H1 (cell line): ENCODE results near the gene ZC3H8.
A peak's percentile ranks its signal among the peaks of the same experiment; 100 is the strongest.

ENCODE experiments used
- BACH1 ChIP-seq: IDR thresholded peaks from 2 replicates; pipeline ENCODE4 v1.6.1; 2012; ENCODE audit warnings: low read length, improper control_type of control experiment
- GABPA ChIP-seq: IDR thresholded peaks from 2 replicates; pipeline ENCODE4 v1.6.1; 2011; ENCODE audit warnings: mild to moderate bottlenecking, low read length, moderate library complexity, borderline replicate concordance; ENCODE audit not compliant: insufficient read depth
- HDAC6 ChIP-seq: IDR thresholded peaks from one replicate; pipeline ENCODE4 v1.7.1; 2012; ENCODE audit warnings: low read depth, mild to moderate bottlenecking, inconsistent platforms, low read length, moderate library complexity
- KDM5A ChIP-seq: fragments of 200-600 bp; IDR thresholded peaks from 2 replicates; pipeline ENCODE4 v1.7.1; 2012; ENCODE audit warnings: mild to moderate bottlenecking, low read length, inconsistent platforms, mixed read lengths
- NRF1 ChIP-seq: IDR thresholded peaks from 2 replicates; pipeline ENCODE4 v1.6.1; 2011; ENCODE audit warnings: mild to moderate bottlenecking, low read depth, low read length, improper control_type of control experiment
- POLR2AphosphoS5 ChIP-seq: IDR thresholded peaks from 2 replicates; pipeline ENCODE4 v1.6.1; 2011; ENCODE audit warnings: low read depth, low read length
- RAD21 ChIP-seq, 2 experiments: IDR thresholded peaks in 1 of 2; conservative IDR thresholded peaks in 1 of 2; 2 replicates each; pipeline ENCODE4 v1.6.1; 2011; ENCODE audit warnings: low read depth in 2 of 2, low read length in 2 of 2, improper control_type of control experiment in 1 of 2, inconsistent platforms in 1 of 2, mild to moderate bottlenecking in 1 of 2, moderate library complexity in 1 of 2
- SIN3A ChIP-seq, 2 experiments: IDR thresholded peaks in 1 of 2; conservative IDR thresholded peaks in 1 of 2; 2 replicates each; pipeline ENCODE4 v1.6.1; 2011 to 2012; ENCODE audit warnings: low read length in 2 of 2, improper control_type of control experiment in 1 of 2, low read depth in 1 of 2, mild to moderate bottlenecking in 1 of 2
- TAF1 ChIP-seq: IDR thresholded peaks from 2 replicates; pipeline ENCODE4 v1.6.1; 2011; ENCODE audit warnings: mild to moderate bottlenecking, low read depth, low read length
- TCF12 ChIP-seq: IDR thresholded peaks from 2 replicates; pipeline ENCODE4 v1.6.1; 2011; ENCODE audit warnings: low read depth, mild to moderate bottlenecking, low read length
- ZNF274 ChIP-seq: IDR thresholded peaks from 2 replicates; pipeline ENCODE4 v1.7.0; 2012; ENCODE audit warnings: low read length, borderline replicate concordance; ENCODE audit errors: extremely low read depth
- TF ChIP-seq, protein P1 (sequence below), 3 experiments: IDR thresholded peaks; 1 replicate in 2 of 3; 2 replicates in 1 of 3; pipeline versions ENCODE4 v1.5.1 to v1.6.1; 2011; ENCODE audit warnings: low read length in 3 of 3, mild to moderate bottlenecking in 3 of 3, inconsistent platforms in 2 of 3, low read depth in 1 of 3, moderate library complexity in 1 of 3; ENCODE audit not compliant: insufficient read depth in 1 of 3; ENCODE audit errors: control extremely low read depth in 1 of 3

DNA sequence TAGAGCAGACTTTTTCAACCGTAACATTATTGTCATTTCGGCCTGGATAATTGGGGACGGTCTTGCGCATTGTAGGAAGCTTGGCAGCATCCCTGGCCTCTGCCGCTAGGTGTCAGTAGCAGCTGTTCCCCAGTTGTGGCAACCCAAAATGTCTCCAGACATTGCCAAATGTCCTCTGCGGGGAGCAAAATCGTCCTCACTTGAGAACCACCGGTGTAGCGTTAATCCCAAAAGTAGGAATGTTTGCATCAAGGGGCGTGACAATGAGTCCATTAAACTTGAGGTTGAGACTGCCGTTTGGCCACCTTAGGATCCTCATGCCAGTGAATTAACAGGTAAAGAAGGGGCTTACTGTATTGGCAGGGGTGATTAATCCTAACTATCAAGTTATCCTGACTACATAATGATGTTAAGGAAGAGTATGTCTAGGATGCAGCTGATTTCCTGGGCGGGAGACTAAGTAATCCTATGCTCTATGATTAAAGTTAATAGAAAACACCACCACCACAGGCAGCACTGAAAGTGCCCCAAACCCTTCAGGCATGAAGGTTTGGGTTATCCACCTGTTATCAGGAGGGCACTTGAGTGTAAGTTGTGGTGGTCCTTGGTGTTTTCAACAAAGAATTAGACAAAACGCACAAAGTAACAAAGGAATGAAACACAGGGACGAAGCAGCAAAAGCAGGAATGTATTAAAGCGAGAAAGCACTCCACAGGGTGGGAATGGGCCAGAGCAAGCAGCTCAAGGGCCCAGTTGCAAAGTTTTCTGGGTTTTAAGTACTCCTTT, 4.9 kb upstream of the ZC3H8 start:
- TF ChIP-seq, protein P1, sequence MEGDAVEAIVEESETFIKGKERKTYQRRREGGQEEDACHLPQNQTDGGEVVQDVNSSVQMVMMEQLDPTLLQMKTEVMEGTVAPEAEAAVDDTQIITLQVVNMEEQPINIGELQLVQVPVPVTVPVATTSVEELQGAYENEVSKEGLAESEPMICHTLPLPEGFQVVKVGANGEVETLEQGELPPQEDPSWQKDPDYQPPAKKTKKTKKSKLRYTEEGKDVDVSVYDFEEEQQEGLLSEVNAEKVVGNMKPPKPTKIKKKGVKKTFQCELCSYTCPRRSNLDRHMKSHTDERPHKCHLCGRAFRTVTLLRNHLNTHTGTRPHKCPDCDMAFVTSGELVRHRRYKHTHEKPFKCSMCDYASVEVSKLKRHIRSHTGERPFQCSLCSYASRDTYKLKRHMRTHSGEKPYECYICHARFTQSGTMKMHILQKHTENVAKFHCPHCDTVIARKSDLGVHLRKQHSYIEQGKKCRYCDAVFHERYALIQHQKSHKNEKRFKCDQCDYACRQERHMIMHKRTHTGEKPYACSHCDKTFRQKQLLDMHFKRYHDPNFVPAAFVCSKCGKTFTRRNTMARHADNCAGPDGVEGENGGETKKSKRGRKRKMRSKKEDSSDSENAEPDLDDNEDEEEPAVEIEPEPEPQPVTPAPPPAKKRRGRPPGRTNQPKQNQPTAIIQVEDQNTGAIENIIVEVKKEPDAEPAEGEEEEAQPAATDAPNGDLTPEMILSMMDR (IDR thresholded peaks at IDR 0.05; ENCODE audit: control extremely low read depth in 1 of 3, insufficient read depth in 1 of 3, low read depth in 1 of 3, low read length in 3 of 3) = peak; percentile 92 to 98 (median 96)
- TF ChIP-seq POLR2AphosphoS5 (no peak), BACH1 (no peak), TCF12 (no peak), HDAC6 (no peak), RAD21 (IDR thresholded peaks at IDR 0.05 in 1 of 2, conservative IDR thresholded peaks at IDR 0.05 in 1 of 2; ENCODE audit: low read depth in 2 of 2, low read length in 2 of 2) (peak; percentile 91), GABPA (0 out of 2 replicates have a peak, but pooled peaks have one; percentile 30), TAF1 (no peak), ZNF274 (no peak), NRF1 (no peak), SIN3A (conservative IDR thresholded peaks at IDR 0.05 in 1 of 2, IDR thresholded peaks at IDR 0.05 in 1 of 2; ENCODE audit: low read depth in 1 of 2, low read length in 2 of 2) (0 out of 4 replicates have a peak, but pooled peaks of 1 of the 2 experiments have one; percentile 44), KDM5A (no peak)
